Measurements from ENCODE around the gene SERPINB1.

DNA sequence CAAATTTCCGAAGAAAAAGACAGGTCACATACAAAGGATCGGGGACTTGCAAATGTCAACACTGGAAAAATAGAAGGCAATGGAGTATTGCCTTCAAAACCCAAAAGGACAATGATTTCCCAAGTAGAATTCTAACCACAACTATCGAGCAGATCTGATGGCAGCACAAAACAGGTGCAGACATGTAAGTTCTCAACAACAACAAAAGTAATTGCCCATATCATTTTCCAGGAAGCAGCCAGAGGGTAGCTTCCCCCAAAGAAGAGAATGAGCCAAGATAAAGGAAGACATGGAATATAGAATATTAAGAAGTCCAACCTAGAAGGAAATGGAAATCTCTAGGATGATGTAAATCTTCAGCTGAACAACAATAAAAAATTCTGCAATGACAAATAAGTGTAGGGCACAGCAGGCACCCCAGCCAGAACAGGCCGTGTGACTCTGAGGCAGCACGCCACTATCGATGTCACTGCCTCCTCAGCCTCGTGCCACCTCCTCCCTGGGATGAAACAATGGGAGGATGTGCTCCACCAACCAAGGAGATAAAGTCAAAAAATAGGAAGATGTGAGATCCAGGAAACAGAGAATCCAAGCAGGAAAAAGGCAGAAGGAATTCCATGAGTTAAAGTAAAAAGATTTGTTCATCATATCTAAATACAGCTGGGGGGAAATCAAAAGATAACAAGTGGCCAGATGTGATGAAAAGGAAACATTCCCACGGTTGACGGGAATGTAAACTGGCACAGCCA is 34.1 kb downstream of the SERPINB1 start:
- TF ChIP-seq, protein P1, sequence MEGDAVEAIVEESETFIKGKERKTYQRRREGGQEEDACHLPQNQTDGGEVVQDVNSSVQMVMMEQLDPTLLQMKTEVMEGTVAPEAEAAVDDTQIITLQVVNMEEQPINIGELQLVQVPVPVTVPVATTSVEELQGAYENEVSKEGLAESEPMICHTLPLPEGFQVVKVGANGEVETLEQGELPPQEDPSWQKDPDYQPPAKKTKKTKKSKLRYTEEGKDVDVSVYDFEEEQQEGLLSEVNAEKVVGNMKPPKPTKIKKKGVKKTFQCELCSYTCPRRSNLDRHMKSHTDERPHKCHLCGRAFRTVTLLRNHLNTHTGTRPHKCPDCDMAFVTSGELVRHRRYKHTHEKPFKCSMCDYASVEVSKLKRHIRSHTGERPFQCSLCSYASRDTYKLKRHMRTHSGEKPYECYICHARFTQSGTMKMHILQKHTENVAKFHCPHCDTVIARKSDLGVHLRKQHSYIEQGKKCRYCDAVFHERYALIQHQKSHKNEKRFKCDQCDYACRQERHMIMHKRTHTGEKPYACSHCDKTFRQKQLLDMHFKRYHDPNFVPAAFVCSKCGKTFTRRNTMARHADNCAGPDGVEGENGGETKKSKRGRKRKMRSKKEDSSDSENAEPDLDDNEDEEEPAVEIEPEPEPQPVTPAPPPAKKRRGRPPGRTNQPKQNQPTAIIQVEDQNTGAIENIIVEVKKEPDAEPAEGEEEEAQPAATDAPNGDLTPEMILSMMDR (IDR thresholded peaks at IDR 0.05) = no peak
- no peak for TF ChIP-seq POLR2A (IDR thresholded peaks at IDR 0.05)

Measured in adrenal gland (tissue), 5 donors.